Skeletal muscle satellite cell (primary cell): ENCODE measurements around the gene SUPT4H1.

ENCODE experiments used
- H3K27me3 ChIP-seq: 2 replicates; pipeline ENCODE4 v1.7.0; 2013; ENCODE audit warnings: low read length; ENCODE audit not compliant: control insufficient read depth, insufficient read depth
- H3K36me3 ChIP-seq: 2 replicates; pipeline ENCODE4 v1.7.0; 2013; ENCODE audit warnings: mild to moderate bottlenecking, control low read depth, low read length; ENCODE audit not compliant: insufficient read depth
- H3K4me1 ChIP-seq: 2 replicates; pipeline ENCODE4 v1.7.0; 2013; ENCODE audit warnings: low read length; ENCODE audit not compliant: control insufficient read depth, insufficient read depth
- H3K4me2 ChIP-seq: 2 replicates; pipeline ENCODE4 v1.7.0; 2013; ENCODE audit warnings: mild to moderate bottlenecking, low read length
- H3K4me3 ChIP-seq: 2 replicates; pipeline ENCODE4 v1.7.0; 2013; ENCODE audit warnings: low read length
- H3K9ac ChIP-seq: 2 replicates; pipeline ENCODE4 v1.7.0; 2013; ENCODE audit warnings: mild to moderate bottlenecking, low read depth, low read length, moderate library complexity
- H3K9me3 ChIP-seq: replicated peaks from 2 replicates; pipeline ENCODE4 v1.7.0; 2013; ENCODE audit warnings: mild to moderate bottlenecking, control low read depth, low read length

Gene SUPT4H1

DNA sequence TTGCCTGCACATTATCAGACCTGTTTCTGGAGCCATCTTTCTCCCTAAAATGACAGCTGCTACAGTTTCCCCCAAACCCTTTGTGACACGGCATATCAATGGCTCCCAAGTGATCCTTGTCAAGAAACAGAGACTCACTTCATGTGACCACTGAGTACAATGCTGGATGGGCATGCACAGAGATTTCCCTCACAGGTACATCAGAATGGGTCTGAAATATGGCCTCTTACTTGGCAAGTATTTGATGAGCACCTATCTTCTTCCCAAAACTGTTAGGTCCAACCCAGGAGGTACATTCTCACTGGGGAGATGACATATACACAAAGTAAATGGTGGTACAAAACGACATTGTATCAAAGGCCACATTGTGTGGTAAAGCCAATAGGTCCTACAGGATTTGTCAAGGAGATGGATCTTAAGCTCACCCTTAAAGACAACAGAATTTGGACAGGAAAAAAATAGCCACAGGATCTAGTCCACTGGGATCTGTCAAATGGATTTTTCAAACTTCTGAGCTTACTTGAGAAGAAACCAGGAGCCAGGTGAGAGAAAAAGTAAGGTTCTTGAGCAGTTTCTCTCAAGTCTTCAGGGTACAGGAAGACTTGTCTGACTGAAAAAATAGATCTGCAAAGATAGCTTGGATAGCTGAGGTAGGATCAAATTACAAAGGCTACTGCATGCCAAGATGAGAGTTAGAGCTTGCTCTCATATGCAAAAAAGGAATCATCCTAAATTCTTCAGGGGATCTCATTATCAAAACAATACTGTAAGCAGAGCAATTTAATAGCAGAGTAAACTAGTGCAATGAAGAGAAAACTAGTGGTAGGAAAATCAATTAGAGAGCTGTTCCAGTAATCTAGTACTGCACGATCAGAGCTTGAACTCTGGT is 36.5 kb upstream of the SUPT4H1 start:
- Histone ChIP-seq H3K9me3 (no peaks in the 10 kb centered on the region), H3K36me3 (no peaks in the 10 kb centered on the region)

DNA sequence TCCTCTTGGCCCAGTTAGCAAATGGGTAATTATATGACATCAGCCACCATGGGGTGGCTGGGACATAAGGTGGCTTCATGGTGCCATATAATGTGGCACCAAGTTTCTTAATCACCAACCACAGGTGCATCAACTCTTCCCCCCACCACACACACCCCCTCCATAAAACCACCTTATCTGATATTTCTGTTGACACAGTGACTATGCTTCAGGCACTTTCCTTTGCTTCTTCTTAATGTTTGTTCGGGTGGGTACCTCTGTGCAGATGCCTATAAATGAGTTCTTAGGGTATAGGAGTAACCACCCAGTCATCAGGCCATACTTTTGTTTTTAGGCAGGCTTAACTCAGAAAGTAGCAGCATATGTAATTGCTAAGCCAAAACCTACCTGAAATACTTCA is 35.8 kb upstream of the SUPT4H1 start:
- Histone ChIP-seq H3K36me3 (no peaks in the 10 kb centered on the region), H3K4me3 (no peak overlapping the region), H3K9ac (no peak overlapping the region), H3K4me1 (no peaks in the 10 kb centered on the region), H3K4me2 (no peak overlapping the region), H3K27me3 (peaks cover 62% of the 10 kb centered on the region), H3K9me3 (no peaks in the 10 kb centered on the region)

More for the DNA sequence above, 36.5 kb upstream of the SUPT4H1 start:
- H3K9ac ChIP-seq = no peak overlapping the region
- H3K4me3 ChIP-seq = no peak overlapping the region
- H3K4me2 ChIP-seq = no peak overlapping the region
- peaks cover 61% of the 10 kb centered on the region for H3K27me3 ChIP-seq
- no peaks in the 10 kb centered on the region for H3K4me1 ChIP-seq

DNA sequence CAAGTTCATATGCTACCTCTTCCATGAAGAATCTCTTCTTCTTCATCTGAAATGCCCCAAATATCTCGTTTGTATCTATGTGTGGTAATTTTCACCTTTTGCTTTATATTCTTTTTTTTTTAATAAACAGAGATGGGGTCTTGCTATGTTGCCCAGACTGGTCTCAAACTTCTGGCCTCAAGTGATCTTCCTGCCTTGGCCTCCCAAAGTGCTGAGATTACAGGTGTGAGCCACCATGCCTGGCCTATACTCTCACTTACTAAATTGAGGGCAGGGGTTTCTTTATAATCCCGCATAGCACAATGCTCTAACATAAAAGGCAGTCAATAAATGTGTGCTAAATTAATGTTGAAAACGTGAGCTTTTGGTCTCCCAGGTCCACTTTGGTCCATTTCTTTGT is 34.7 kb upstream of the SUPT4H1 start:
- H3K4me2 ChIP-seq = no peak overlapping the region
- no peak overlapping the region for H3K9ac ChIP-seq
- H3K9me3 ChIP-seq = no peaks in the 10 kb centered on the region
- H3K4me3 ChIP-seq = no peak overlapping the region
- H3K27me3 ChIP-seq = peaks cover 63% of the 10 kb centered on the region
- H3K4me1 ChIP-seq = no peaks in the 10 kb centered on the region
- no peaks in the 10 kb centered on the region for H3K36me3 ChIP-seq

DNA sequence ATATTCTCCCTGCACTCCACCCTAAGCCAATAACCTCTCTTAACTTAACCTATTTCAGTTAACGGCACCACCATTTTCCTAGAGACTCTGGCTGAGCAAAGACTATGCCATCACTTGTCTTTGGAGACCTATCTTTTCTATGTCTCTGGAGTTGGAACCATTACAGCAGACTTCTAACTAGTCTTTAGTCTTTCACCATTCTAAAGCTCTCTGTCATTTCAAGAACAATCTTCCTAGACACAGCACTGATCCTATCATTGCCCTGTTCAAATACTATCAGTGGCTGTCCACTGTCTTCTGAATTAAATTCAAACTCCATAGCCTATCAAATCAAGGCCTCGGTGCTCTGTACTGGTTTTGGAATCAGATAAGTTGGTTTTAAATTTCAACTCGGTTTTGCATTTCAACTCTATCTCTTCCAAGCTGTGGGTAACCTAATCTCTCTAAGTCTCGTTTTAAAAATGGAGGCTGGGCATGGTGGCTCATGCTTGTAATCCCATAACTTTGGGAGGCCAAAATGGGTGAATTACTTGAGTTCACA is 33.4 kb upstream of the SUPT4H1 start:
- Histone ChIP-seq H3K27me3 (peaks cover 62% of the 10 kb centered on the region), H3K9me3 (no peaks in the 10 kb centered on the region), H3K4me3 (no peak overlapping the region), H3K4me2 (no peak overlapping the region), H3K4me1 (no peaks in the 10 kb centered on the region), H3K9ac (no peak overlapping the region), H3K36me3 (no peaks in the 10 kb centered on the region)

DNA sequence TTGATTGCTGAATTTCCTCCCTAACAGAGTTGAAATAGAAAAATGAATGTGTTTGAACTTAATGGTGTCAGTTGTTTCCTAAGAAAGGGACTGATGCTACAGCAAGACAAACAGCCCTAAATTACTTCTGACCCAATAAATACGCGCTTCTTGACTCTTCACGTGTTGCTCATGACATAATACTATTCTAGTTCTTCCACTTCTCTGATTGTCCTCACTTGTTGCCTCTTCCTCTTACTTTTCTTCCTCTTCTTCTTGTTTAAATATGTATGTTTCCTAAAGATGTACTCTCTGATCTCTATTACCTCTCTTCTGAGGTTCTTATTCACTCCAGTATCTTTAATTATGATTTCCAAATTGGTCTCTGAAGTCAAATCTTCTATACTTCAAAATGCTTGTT is 32.9 kb upstream of the SUPT4H1 start:
- Histone ChIP-seq H3K36me3 (no peaks in the 10 kb centered on the region), H3K4me3 (no peak overlapping the region), H3K4me1 (no peaks in the 10 kb centered on the region), H3K9me3 (no peaks in the 10 kb centered on the region), H3K9ac (no peak overlapping the region), H3K27me3 (peaks cover 63% of the 10 kb centered on the region), H3K4me2 (no peak overlapping the region)

DNA sequence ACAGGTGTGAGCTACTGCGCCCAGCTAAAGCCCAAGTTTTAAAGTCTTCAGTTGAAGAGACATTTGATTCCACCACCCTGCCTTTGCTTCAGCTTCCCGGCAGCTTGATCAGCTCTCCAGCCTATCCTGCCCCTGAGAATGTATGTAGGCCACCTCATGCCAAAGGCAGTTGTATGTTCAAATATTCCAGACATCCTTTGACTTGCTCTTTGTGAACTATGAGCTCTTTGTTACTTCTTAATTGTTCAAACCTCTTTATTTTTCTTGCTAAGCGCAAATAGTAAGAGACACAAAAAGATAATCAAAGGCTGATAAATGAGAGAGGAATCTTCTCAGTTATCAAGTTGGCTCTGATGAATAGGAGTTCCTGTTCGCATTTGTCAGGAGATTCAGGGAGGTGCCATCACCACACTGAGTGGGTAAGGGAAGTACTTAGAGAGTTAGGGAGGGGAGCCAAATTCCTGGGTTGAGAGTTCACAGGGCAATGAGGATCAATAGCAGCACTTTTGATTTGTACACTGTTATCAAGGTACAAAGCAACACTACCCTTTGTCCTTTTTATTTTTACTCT is 32.0 kb upstream of the SUPT4H1 start:
- no peaks in the 10 kb centered on the region for H3K36me3 ChIP-seq
- no peak overlapping the region for H3K4me2 ChIP-seq
- no peak overlapping the region for H3K9ac ChIP-seq
- no peaks in the 10 kb centered on the region for H3K9me3 ChIP-seq
- H3K4me3 ChIP-seq = no peak overlapping the region
- no peaks in the 10 kb centered on the region for H3K4me1 ChIP-seq
- H3K27me3 ChIP-seq = peaks cover 58% of the 10 kb centered on the region

DNA sequence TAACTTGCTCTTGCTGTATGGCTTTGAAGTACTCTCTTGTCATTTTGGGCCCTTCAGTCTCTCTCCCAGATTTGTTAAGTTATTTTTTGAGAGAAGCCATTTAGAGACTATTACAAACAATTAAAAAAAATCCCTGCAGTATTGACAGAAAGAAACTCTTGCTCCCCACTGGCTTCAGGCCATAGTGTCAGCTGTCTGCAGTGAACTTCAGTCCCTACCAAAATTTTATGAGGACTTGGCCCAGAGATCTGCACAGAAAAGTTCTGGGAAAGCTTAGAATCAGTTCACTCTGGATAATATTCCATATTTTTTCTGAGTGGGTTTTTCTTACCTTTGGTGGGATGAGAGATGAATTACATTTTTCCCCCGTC is 30.9 kb upstream of the SUPT4H1 start:
- no peak overlapping the region for H3K4me3 ChIP-seq
- no peaks in the 10 kb centered on the region for H3K4me1 ChIP-seq
- H3K27me3 ChIP-seq = peaks cover 51% of the 10 kb centered on the region
- H3K9ac ChIP-seq = no peak overlapping the region
- no peak overlapping the region for H3K4me2 ChIP-seq
- H3K36me3 ChIP-seq = no peaks in the 10 kb centered on the region
- no peaks in the 10 kb centered on the region for H3K9me3 ChIP-seq

DNA sequence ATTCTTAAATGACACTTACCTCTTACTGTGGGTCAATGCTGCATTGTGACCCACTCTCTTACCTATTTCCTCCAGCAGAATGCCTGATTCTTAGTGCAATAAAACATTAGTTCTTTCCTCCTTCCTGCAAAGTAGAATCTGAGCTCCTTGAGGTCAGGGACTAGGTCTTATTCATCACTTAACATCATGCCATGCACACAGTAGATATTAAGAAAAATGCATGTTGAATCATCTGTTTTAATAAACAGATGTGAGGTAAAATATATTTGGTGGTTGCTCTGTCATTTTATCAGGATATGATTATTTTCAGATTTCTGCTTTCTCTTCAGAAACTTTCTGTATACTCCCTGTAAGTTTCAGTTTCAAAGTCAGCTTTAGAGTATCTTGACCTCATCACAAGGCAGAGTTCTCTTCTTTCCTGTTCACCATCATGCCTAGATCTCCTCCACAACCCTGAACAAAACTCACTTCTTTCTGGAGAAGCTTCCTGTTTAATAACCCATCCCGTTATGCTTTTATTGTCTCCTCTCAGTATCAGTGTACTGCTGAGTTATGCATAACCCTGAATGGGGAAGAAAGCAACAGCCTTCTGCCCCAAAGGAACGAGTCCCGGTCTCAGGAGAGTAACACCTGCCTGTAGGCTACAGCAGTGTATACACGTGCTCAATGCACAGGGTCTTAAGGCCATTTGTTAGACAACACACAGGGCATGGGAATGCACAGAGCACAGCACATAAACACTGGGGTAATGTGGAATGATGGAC is 30.3 kb upstream of the SUPT4H1 start:
- Histone ChIP-seq H3K4me2 (no peak overlapping the region), H3K9me3 (no peaks in the 10 kb centered on the region), H3K9ac (no peak overlapping the region), H3K4me3 (no peak overlapping the region), H3K4me1 (no peaks in the 10 kb centered on the region), H3K27me3 (peaks cover 49% of the 10 kb centered on the region), H3K36me3 (no peaks in the 10 kb centered on the region)

DNA sequence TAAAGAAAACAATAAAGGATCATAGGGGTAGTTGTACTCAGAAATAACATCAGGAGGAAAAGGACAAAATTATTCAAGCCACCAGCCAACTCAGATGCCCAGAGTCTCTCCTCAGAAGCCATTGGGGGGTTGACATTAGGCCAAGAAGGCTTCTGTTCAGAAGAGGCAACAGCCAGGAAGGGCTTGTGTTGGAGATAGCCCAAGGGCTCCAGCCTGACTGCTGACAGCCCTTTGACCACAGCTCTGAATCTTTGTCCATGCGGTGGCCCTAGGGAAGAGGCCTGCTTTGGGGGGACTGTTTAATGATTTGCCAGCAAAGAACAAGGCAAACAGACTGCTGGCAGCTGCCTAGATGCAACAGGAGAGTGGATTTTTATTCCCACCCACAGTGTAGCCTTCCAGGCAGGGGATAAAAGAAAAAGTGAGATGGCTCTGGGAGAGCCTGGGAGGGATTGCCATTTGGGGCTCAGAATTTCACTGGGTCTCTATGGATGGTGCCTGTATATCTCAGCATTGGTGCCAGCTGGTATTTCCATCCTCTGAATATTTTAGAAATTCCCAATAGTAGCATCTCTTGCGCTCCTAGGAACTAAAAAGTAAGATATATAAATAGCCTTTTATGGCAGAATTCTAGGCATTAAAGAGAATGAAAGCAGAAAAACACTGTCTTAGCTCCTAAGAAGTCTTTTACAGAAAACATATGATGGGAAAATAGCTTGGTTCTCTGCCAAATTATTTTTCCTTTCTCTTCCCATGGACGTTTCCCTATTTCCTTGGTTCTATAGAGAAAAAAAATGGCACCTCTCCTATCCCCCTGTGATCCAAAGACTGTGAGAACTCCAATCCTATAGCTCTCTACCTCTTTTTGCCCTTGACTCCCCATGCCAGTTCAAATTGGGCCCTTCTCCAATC is 29.4 kb upstream of the SUPT4H1 start:
- peaks cover 54% of the 10 kb centered on the region for H3K27me3 ChIP-seq
- no peaks in the 10 kb centered on the region for H3K9me3 ChIP-seq
- H3K4me2 ChIP-seq = no peak overlapping the region
- H3K4me3 ChIP-seq = no peak overlapping the region
- no peaks in the 10 kb centered on the region for H3K4me1 ChIP-seq
- no peak overlapping the region for H3K9ac ChIP-seq
- no peaks in the 10 kb centered on the region for H3K36me3 ChIP-seq

DNA sequence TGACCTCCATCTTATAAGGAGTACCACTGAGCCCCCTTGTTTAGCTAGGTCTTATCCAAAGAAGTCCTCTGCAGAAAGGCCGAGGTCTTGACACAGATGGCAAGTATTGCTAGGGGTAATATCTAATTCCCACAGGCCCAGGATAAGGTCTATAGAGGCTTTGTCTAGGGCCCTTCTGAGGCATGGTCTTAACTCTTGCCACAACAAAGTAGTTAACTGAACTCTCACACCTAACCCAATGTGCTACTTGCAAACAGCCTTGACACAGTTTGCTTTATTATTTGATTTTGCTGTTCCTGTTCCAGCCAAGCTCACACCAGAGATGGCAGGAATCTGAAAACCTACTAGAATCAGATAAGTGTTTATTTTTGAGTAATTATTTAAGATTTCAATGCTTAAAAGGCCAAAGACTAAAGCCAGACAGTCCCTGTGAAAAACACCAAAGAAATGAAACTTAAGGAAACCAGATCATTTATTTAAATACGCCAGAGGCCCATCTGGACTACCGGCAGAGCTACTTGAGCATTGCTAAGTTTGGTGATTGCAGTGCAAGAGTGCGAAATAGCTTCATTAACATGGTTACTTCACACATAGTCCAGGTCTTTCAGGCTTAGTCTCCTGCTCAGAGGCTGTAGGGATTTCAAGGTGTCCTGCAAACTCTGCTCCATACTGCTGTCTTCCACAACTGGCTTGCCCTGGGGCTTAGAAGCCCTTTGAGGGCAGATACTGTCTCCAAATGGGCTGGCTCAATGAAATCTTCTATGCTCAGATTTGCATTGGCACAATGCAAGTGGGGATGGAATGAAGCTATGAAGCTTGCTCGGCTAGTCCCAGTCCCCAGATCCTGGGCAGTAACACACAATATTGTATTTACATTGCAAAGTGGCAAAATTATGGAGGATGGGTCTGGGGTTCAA is 28.5 kb upstream of the SUPT4H1 start:
- H3K36me3 ChIP-seq = no peaks in the 10 kb centered on the region
- peaks cover 54% of the 10 kb centered on the region for H3K27me3 ChIP-seq
- no peaks in the 10 kb centered on the region for H3K9me3 ChIP-seq
- H3K9ac ChIP-seq = no peak overlapping the region
- no peak overlapping the region for H3K4me3 ChIP-seq
- no peak overlapping the region for H3K4me2 ChIP-seq
- H3K4me1 ChIP-seq = no peaks in the 10 kb centered on the region
